Tibial nerve (tissue), 4 donors: ENCODE results near the gene C22orf39. TPM values are rescaled to one million over a fixed set of nuclear protein-coding genes. Genes with fewer than 3 reads are reported as not detected.

Experiments used
- DNase-seq, 2 donors: peaks; one replicate each; pipeline ENCODE4 v3.0.0-alpha.2; 2019; ENCODE audit warnings: low spot score in 2 of 2
- H3K27ac ChIP-seq, 4 donors: fragments of 200-600 bp; sonication (generic) in 3 of 4; one replicate each; pipeline ENCODE4 v1.5.1; 2017 to 2019; ENCODE audit warnings: mild to moderate bottlenecking in 1 of 4
- H3K27me3 ChIP-seq, 2 donors: fragments of 200-600 bp; sonication (generic) in 1 of 2; one replicate each; pipeline versions ENCODE4 v1.5.1 to v1.6.0; 2017 to 2019
- H3K36me3 ChIP-seq, 3 donors: fragments of 200-600 bp; sonication (generic); one replicate each; pipeline ENCODE4 v1.5.1; 2018 to 2019
- H3K4me1 ChIP-seq, 4 donors: fragments of 200-600 bp; sonication (generic) in 3 of 4; one replicate each; pipeline ENCODE4 v1.5.1; 2017 to 2019
- H3K4me3 ChIP-seq, 4 donors: fragments of 200-600 bp; sonication (generic) in 3 of 4; one replicate each; pipeline ENCODE4 v1.5.1; 2017 to 2019; ENCODE audit warnings: mild to moderate bottlenecking in 1 of 4, moderate library complexity in 1 of 4
- H3K9me3 ChIP-seq, 4 donors: fragments of 200-600 bp; sonication (generic) in 3 of 4; one replicate each; pipeline ENCODE4 v1.5.1; 2017 to 2019
- CTCF ChIP-seq, 5 experiments: fragments of 200-600 bp in 3 of 5; fragments of 450-650 bp in 2 of 5; sonication (generic) in 3 of 5; IDR thresholded peaks; one replicate each; pipeline ENCODE4 v1.5.1; 2016 to 2019; ENCODE audit warnings: antibody characterized with exemption in 5 of 5, mild to moderate bottlenecking in 3 of 5, moderate library complexity in 2 of 5
- EP300 ChIP-seq, 2 donors: sonication (generic); formaldehyde crosslinking; IDR thresholded peaks; one replicate each; pipeline ENCODE4 v1.6.1; 2017; ENCODE audit warnings: antibody characterized with exemption in 2 of 2, mild to moderate bottlenecking in 1 of 2
- POLR2A ChIP-seq, 2 donors: fragments of 450-650 bp; IDR thresholded peaks; one replicate each; pipeline ENCODE4 v1.6.1; 2017; ENCODE audit warnings: antibody characterized with exemption in 2 of 2, mild to moderate bottlenecking in 2 of 2, moderate library complexity in 2 of 2
- WGBS, 2 donors: methylation state at CpG; one replicate each; pipeline ENCODE4 v1.1.5; 2018; 5-methylcytosine and 5-hydroxymethylcytosine counted together
- total RNA-seq, 4 donors: library from RNA; depleted of rRNA; stranded (reverse); fragments of >200 nt; gene quantifications; one replicate each; pipeline ENCODE4 v1.1.0, GENCODE V29; 2016

Gene C22orf39
- total RNA-seq, 4 donors from 2014 or later: 58.5 to 101 (median 75.1) TPM

GRCh38 chr22:19479355-19480172 lies 32.1 kb upstream of the C22orf39 start, which contains the start of gene CDC45:
Gene CDC45, plus strand, starts transcription at chr22:19479920. Its CDS starts 49 bp downstream, at chr22:19479969.
- no peaks in the 10 kb centered on the region for H3K9me3 ChIP-seq
- H3K4me1 ChIP-seq: peaks cover 0 to 41% (median 16%) of the 10 kb centered on the region in 4 donors
- peak within 1 kb of the TSS; percentile 90 to 99 (median 93) for H3K27ac ChIP-seq
- H3K4me3 ChIP-seq: peak within 1 kb of the TSS; percentile 65 to 97 (median 80)
- no peaks in the 10 kb centered on the region for H3K27me3 ChIP-seq
- H3K36me3 ChIP-seq: peaks cover 0 to 9% (median 0%) of the 10 kb centered on the region in 3 donors
- DNase-seq: peak; percentile 92 to 95
- no peak for TF ChIP-seq POLR2A (IDR thresholded peaks at IDR 0.05)
- TF ChIP-seq CTCF (IDR thresholded peaks at IDR 0.05): peak in 2 of 5 experiments; percentile 7 to 35
- TF ChIP-seq EP300 (IDR thresholded peaks at IDR 0.05): peak in 1 of 2 donors; percentile 84
- WGBS, 2 donors: 0 to 1% methylated on average over 47 to 50 of the region's 50 CpGs

- Histone ChIP-seq H3K4me3 (peak within 1 kb of the TSS; percentile 65 to 97 (median 80)), H3K9me3 (no peaks in the 10 kb centered on the region), H3K27ac (peak within 1 kb of the TSS; percentile 90 to 99 (median 93)), H3K4me1 (peaks cover 0 to 41% (median 16%) of the 10 kb centered on the region in 4 donors), H3K36me3 (peaks cover 0 to 15% (median 0%) of the 10 kb centered on the region in 3 donors), H3K27me3 (no peaks in the 10 kb centered on the region)
- WGBS, 2 donors: 0 to 1% methylated on average over 22 of the region's 42 CpGs
- DNase-seq: peak; percentile 40 to 53
- TF ChIP-seq POLR2A (IDR thresholded peaks at IDR 0.05) (peak in 1 of 2 donors; percentile 23), EP300 (IDR thresholded peaks at IDR 0.05) (peak in 1 of 2 donors; percentile 77), CTCF (IDR thresholded peaks at IDR 0.05) (peak in 1 of 5 experiments; percentile 17)
Observed at GRCh38 chr22:19478901-19479354, 31.4 kb upstream of the C22orf39 start, which contains the start of gene UFD1. Gene UFD1, minus strand, starts transcription at chr22:19479193. Its CDS starts 108 bp downstream, at chr22:19479085.

- H3K4me1 ChIP-seq: peaks cover 0 to 41% (median 16%) of the 10 kb centered on the region in 4 donors
- peak overlapping the region; percentile 90 to 99 (median 93) for H3K27ac ChIP-seq
- TF ChIP-seq EP300 (IDR thresholded peaks at IDR 0.05) (no peak), POLR2A (IDR thresholded peaks at IDR 0.05) (no peak), CTCF (IDR thresholded peaks at IDR 0.05) (no peak)
- WGBS, 2 donors: 2 to 3% methylated on average over 19 to 25 of the region's 31 CpGs
- peaks cover 0 to 22% (median 0%) of the 10 kb centered on the region in 3 donors for H3K36me3 ChIP-seq
- H3K4me3 ChIP-seq: peak overlapping the region; percentile 65 to 97 (median 80)
- H3K27me3 ChIP-seq: no peaks in the 10 kb centered on the region
- no peak for DNase-seq
- H3K9me3 ChIP-seq: no peaks in the 10 kb centered on the region
Observed at GRCh38 chr22:19478045-19478900, 30.8 kb upstream of the C22orf39 start.

GRCh38 chr22:19477321-19478044 lies 30.0 kb upstream of the C22orf39 start:
- Histone ChIP-seq H3K36me3 (peaks cover 0 to 29% (median 0%) of the 10 kb centered on the region in 3 donors), H3K4me1 (peaks cover 0 to 41% (median 16%) of the 10 kb centered on the region in 4 donors), H3K27me3 (no peaks in the 10 kb centered on the region), H3K9me3 (no peaks in the 10 kb centered on the region), H3K27ac (peak overlapping the region in 2 of 4 donors; percentile 90 to 99), H3K4me3 (peak overlapping the region in 3 of 4 donors; percentile 65 to 97 (median 89))
- no peak for TF ChIP-seq EP300 (IDR thresholded peaks at IDR 0.05)
- TF ChIP-seq CTCF (IDR thresholded peaks at IDR 0.05): peak in 1 of 5 experiments; percentile 13
- WGBS, 2 donors: 22 to 23% methylated on average over 5 of the region's 5 CpGs
- no peak for DNase-seq
